Loucy (cell line): Measurements from ENCODE around the gene FOXP1.

Experiments
- H2AFZ ChIP-seq: fragments of 200-600 bp; sonication (generic); 2 replicates; pipeline ENCODE4 v1.6.0; 2016; ENCODE audit warnings: antibody characterized with exemption, mild to moderate bottlenecking, low read length, moderate library complexity
- H3F3A ChIP-seq: fragments of 200-600 bp; 2 replicates; pipeline ENCODE4 v1.6.0; 2016; ENCODE audit warnings: antibody characterized with exemption, low read depth, mild to moderate bottlenecking
- H3K27me3 ChIP-seq: fragments of 200-600 bp; sonication (generic); 2 replicates; pipeline ENCODE4 v1.6.1; 2014; ENCODE audit warnings: low read length, mild to moderate bottlenecking; ENCODE audit not compliant: insufficient read depth, poor library complexity, severe bottlenecking
- H3K36me3 ChIP-seq: fragments of 200-600 bp; sonication (generic); 2 replicates; pipeline ENCODE4 v1.6.1; 2016; ENCODE audit warnings: low read length; ENCODE audit not compliant: insufficient read depth
- H3K4me1 ChIP-seq: fragments of 200-600 bp; sonication (generic); 2 replicates; pipeline ENCODE4 v1.5.1; 2014; ENCODE audit warnings: low read length, mild to moderate bottlenecking; ENCODE audit not compliant: insufficient read depth, poor library complexity, severe bottlenecking
- H3K4me2 ChIP-seq: fragments of 200-600 bp; sonication (generic); 2 replicates; pipeline ENCODE4 v1.6.0; 2014; ENCODE audit warnings: antibody characterized with exemption, low read length, low read depth, mild to moderate bottlenecking; ENCODE audit not compliant: poor library complexity, severe bottlenecking
- H3K4me3 ChIP-seq: fragments of 200-600 bp; sonication (generic); 2 replicates; pipeline ENCODE4 v1.5.1; 2014; ENCODE audit warnings: low read length, mild to moderate bottlenecking, mixed read lengths; ENCODE audit not compliant: poor library complexity, severe bottlenecking
- H3K79me2 ChIP-seq: fragments of 200-600 bp; sonication (generic); 2 replicates; pipeline ENCODE4 v1.6.1; 2014; ENCODE audit warnings: low read length; ENCODE audit not compliant: insufficient read depth
- H3K9ac ChIP-seq: fragments of 200-600 bp; sonication (generic); 2 replicates; pipeline ENCODE4 v1.6.0; 2014; ENCODE audit warnings: mild to moderate bottlenecking, low read depth, low read length, moderate library complexity; ENCODE audit not compliant: poor library complexity, severe bottlenecking
- H3K9me2 ChIP-seq: fragments of 200-600 bp; sonication (generic); replicated peaks from 2 replicates; pipeline ENCODE4 v1.6.1; 2016; ENCODE audit warnings: low read depth, low read length, mixed read lengths
- H3K9me3 ChIP-seq: fragments of 200-600 bp; sonication (generic); 2 replicates; pipeline ENCODE4 v1.6.1; 2014; ENCODE audit warnings: mild to moderate bottlenecking, antibody characterized with exemption, low read length, low read depth; ENCODE audit not compliant: insufficient read depth
- H4K20me1 ChIP-seq: fragments of 200-600 bp; sonication (generic); 2 replicates; pipeline ENCODE4 v1.6.0; 2014; ENCODE audit warnings: antibody characterized with exemption, low read length, mild to moderate bottlenecking; ENCODE audit not compliant: insufficient read depth, poor library complexity, severe bottlenecking
- CTCF ChIP-seq: fragments of 200-600 bp; sonication (generic); conservative IDR thresholded peaks from 2 replicates; pipeline ENCODE4 v1.5.1; 2014; ENCODE audit warnings: mild to moderate bottlenecking, antibody characterized with exemption, low read length
- EZH2phosphoT487 ChIP-seq: fragments of 200-600 bp; IDR thresholded peaks from 2 replicates; pipeline ENCODE4 v1.6.1; 2018; ENCODE audit warnings: antibody characterized with exemption, mild to moderate bottlenecking, moderate library complexity, borderline replicate concordance

Gene FOXP1

GRCh38 chr3:71339049-71339448, 244.5 kb downstream of the FOXP1 start:
- Histone ChIP-seq H3K9ac (no peak overlapping the region), H3K36me3 (peaks cover 6% of the 10 kb centered on the region; the same call in 1 of the 2 replicates), H3K9me3 (no peaks in the 10 kb centered on the region), H3F3A (no peaks in the 10 kb centered on the region), H4K20me1 (no peaks in the 10 kb centered on the region), H3K4me2 (no peak overlapping the region), H3K9me2 (no peaks in the 10 kb centered on the region), H2AFZ (no peak overlapping the region), H3K79me2 (no peaks in the 10 kb centered on the region; the same call in 1 of the 2 replicates), H3K4me3 (no peak overlapping the region), H3K27me3 (no peaks in the 10 kb centered on the region), H3K4me1 (no peaks in the 10 kb centered on the region)
- TF ChIP-seq EZH2phosphoT487 (no peak), CTCF (no peak)

GRCh38 chr3:71332813-71333212, 250.7 kb downstream of the FOXP1 start:
- Histone ChIP-seq H4K20me1 (no peaks in the 10 kb centered on the region), H3K9ac (no peak overlapping the region), H2AFZ (no peak overlapping the region), H3K79me2 (no peaks in the 10 kb centered on the region), H3K9me2 (no peaks in the 10 kb centered on the region), H3K4me2 (no peak overlapping the region), H3K4me1 (no peaks in the 10 kb centered on the region), H3F3A (no peaks in the 10 kb centered on the region), H3K36me3 (peaks cover 10% of the 10 kb centered on the region; the same call in 1 of the 2 replicates), H3K27me3 (no peaks in the 10 kb centered on the region), H3K4me3 (no peak overlapping the region), H3K9me3 (no peaks in the 10 kb centered on the region)
- TF ChIP-seq CTCF (no peak), EZH2phosphoT487 (no peak)

- H3K9me2 ChIP-seq: no peaks in the 10 kb centered on the region
- H3K4me2 ChIP-seq: no peak overlapping the region
Observed at GRCh38 chr3:71330909-71331308, 252.6 kb downstream of the FOXP1 start.

More at GRCh38 chr3:71330909-71331308, 252.6 kb downstream of the FOXP1 start:
- H3F3A ChIP-seq: no peaks in the 10 kb centered on the region
- TF ChIP-seq EZH2phosphoT487 (no peak), CTCF (no peak)
- H3K9ac ChIP-seq: no peak overlapping the region
- no peak overlapping the region for H2AFZ ChIP-seq
- 0 out of 2 replicates have a peak, but pooled peaks cover 3% of the 10 kb centered on the region for H3K79me2 ChIP-seq
- peaks cover 10% of the 10 kb centered on the region; the same call in 1 of the 2 replicates for H3K36me3 ChIP-seq
- H3K9me3 ChIP-seq: no peaks in the 10 kb centered on the region
- no peaks in the 10 kb centered on the region for H4K20me1 ChIP-seq
- H3K4me3 ChIP-seq: no peak overlapping the region
- H3K4me1 ChIP-seq: no peaks in the 10 kb centered on the region
- no peaks in the 10 kb centered on the region for H3K27me3 ChIP-seq
